IMR-90 (cell line): ENCODE data around the gene CALD1. TPM values are rescaled to one million over a fixed set of nuclear protein-coding genes. Genes with fewer than 3 reads are reported as not detected.

Experiments used
- ATAC-seq: fragments of 200-7000 bp; cut with Tn5 transposase; 2 replicates; pipeline ENCODE4 v1.9.1; 2020; ENCODE audit warnings: low read depth, mild to moderate bottlenecking, moderate library complexity
- BruUV-seq: library from RNA; stranded (reverse); fragments of 400-500 nt; replicated peaks from 2 replicates; lab custom pipeline; 2021; lab: Mats Ljungman, UMichigan
- CTCF ChIA-PET: fragments of 300-600 bp; formaldehyde crosslinking; extraction: SDS; loops from one replicate; lab custom pipeline; 2021; ENCODE audit warnings: antibody characterized with exemption; lab: Yijun Ruan, JAX
- POLR2A ChIA-PET: fragments of 300-600 bp; sonication (Branson Sonifier 250); formaldehyde crosslinking; loops from one replicate; lab custom pipeline; 2022; ENCODE audit warnings: antibody characterized with exemption; ENCODE audit not compliant: unreplicated experiment; lab: Charles Lee
- DNase-seq: peaks from one replicate; pipeline ENCODE4 v3.0.0; 2013
- H2AFZ ChIP-seq: replicated peaks from 2 replicates; pipeline ENCODE3; 2013; ENCODE audit warnings: low read length, mild to moderate bottlenecking; ENCODE audit not compliant: poor library complexity
- H2AK5ac ChIP-seq: 2 replicates; pipeline ENCODE4 v1.6.1; 2013; ENCODE audit warnings: low read depth, low read length, inconsistent platforms
- H2AK9ac ChIP-seq: replicated peaks from 2 replicates; pipeline ENCODE3; 2013; ENCODE audit warnings: mild to moderate bottlenecking, low read depth, low read length, moderate library complexity; ENCODE audit not compliant: poor library complexity
- H2BK120ac ChIP-seq: 2 replicates; pipeline ENCODE4 v1.6.1; 2013; ENCODE audit warnings: low read depth, low read length, inconsistent platforms
- H2BK15ac ChIP-seq: 3 replicates; pipeline ENCODE4 v1.6.1; 2013; ENCODE audit warnings: low read depth, low read length, inconsistent platforms
- H2BK20ac ChIP-seq: 2 replicates; pipeline ENCODE4 v1.6.1; 2013; ENCODE audit warnings: low read depth, mild to moderate bottlenecking, inconsistent platforms, low read length, moderate library complexity
- H2BK5ac ChIP-seq: 2 replicates; pipeline ENCODE4 v1.6.1; 2013; ENCODE audit warnings: mild to moderate bottlenecking, low read depth, low read length, inconsistent platforms; ENCODE audit not compliant: poor library complexity, severe bottlenecking
- H3K14ac ChIP-seq: replicated peaks from 2 replicates; pipeline ENCODE4 v1.6.1; 2013; ENCODE audit warnings: low read depth, low read length, inconsistent platforms
- H3K18ac ChIP-seq: 2 replicates; pipeline ENCODE4 v1.6.1; 2013; ENCODE audit warnings: low read depth, low read length, control low read depth
- H3K23ac ChIP-seq: 2 replicates; pipeline ENCODE4 v1.6.1; 2013; ENCODE audit warnings: low read depth, low read length, inconsistent platforms
- H3K27ac ChIP-seq: 2 replicates; pipeline ENCODE4 v1.5.1; 2013; ENCODE audit warnings: mild to moderate bottlenecking, control low read depth, low read length; ENCODE audit not compliant: insufficient read depth
- H3K27me3 ChIP-seq: 2 replicates; pipeline ENCODE4 v1.6.1; 2013; ENCODE audit warnings: low read length; ENCODE audit not compliant: control insufficient read depth, insufficient read depth
- H3K36me3 ChIP-seq: 2 replicates; pipeline ENCODE4 v1.6.1; 2013; ENCODE audit warnings: low read length, mixed read lengths; ENCODE audit not compliant: control insufficient read depth, insufficient read depth
- H3K4ac ChIP-seq: 2 replicates; pipeline ENCODE4 v1.6.1; 2013; ENCODE audit warnings: low read depth, low read length, inconsistent platforms
- H3K4me1 ChIP-seq: 2 replicates; pipeline ENCODE4 v1.6.1; 2013; ENCODE audit warnings: low read length, mixed read lengths; ENCODE audit not compliant: control insufficient read depth, insufficient read depth
- H3K4me2 ChIP-seq: 2 replicates; pipeline ENCODE4 v1.6.1; 2013; ENCODE audit warnings: low read depth, mild to moderate bottlenecking, control low read depth, low read length, moderate library complexity
- H3K4me3 ChIP-seq: 2 replicates; pipeline ENCODE4 v1.5.1; 2013; ENCODE audit warnings: low read depth, mild to moderate bottlenecking, control low read depth, low read length, moderate library complexity; ENCODE audit not compliant: insufficient read depth
- H3K56ac ChIP-seq: 2 replicates; pipeline ENCODE4 v1.6.1; 2013; ENCODE audit warnings: low read length, inconsistent platforms; ENCODE audit not compliant: insufficient read depth; ENCODE audit errors: extremely low read depth
- H3K79me1 ChIP-seq, 2 experiments: 2 replicates each; pipeline ENCODE4 v1.6.1; 2013; ENCODE audit warnings: low read length in 2 of 2, inconsistent platforms in 1 of 2, low read depth in 1 of 2
- H3K9ac ChIP-seq: 2 replicates; pipeline ENCODE4 v1.6.1; 2013; ENCODE audit warnings: low read depth, low read length, control low read depth
- H3K9me1 ChIP-seq: 2 replicates; pipeline ENCODE4 v1.6.1; 2013; ENCODE audit warnings: low read length, inconsistent platforms; ENCODE audit not compliant: insufficient read depth
- H3K9me3 ChIP-seq: 2 replicates; pipeline ENCODE4 v1.6.1; 2013; ENCODE audit warnings: low read length; ENCODE audit not compliant: control insufficient read depth, insufficient read depth
- H4K20me1 ChIP-seq: 2 replicates; pipeline ENCODE4 v1.6.1; 2013; ENCODE audit warnings: low read length, inconsistent platforms; ENCODE audit not compliant: insufficient read depth
- H4K5ac ChIP-seq: 2 replicates; pipeline ENCODE4 v1.6.1; 2013; ENCODE audit warnings: mild to moderate bottlenecking, low read depth, low read length, control low read depth
- H4K8ac ChIP-seq, 2 experiments: 2 replicates each; pipeline ENCODE4 v1.6.1; 2013; ENCODE audit warnings: low read depth in 2 of 2, low read length in 2 of 2, control low read depth in 1 of 2, inconsistent platforms in 1 of 2
- H4K91ac ChIP-seq: 2 replicates; pipeline ENCODE4 v1.6.1; 2013; ENCODE audit warnings: low read depth, low read length, inconsistent platforms; ENCODE audit not compliant: insufficient read depth
- BHLHE40 ChIP-seq: fragments of 150-350 bp; IDR thresholded peaks from 2 replicates; pipeline ENCODE4 v1.6.1; 2016; ENCODE audit warnings: mild to moderate bottlenecking, low read depth, low read length
- CEBPB ChIP-seq: IDR thresholded peaks from 2 replicates; pipeline ENCODE4 v1.6.1; 2012; ENCODE audit warnings: low read depth, low read length, improper control_type of control experiment
- CHD1 ChIP-seq: IDR thresholded peaks from 2 replicates; pipeline ENCODE4 v1.6.1; 2012; ENCODE audit warnings: low read depth, low read length, improper control_type of control experiment
- ELK1 ChIP-seq: fragments of 150-350 bp; IDR thresholded peaks from 2 replicates; pipeline ENCODE4 v1.6.1; 2016; ENCODE audit warnings: low read depth, mild to moderate bottlenecking, low read length, moderate library complexity, borderline replicate concordance
- FOS ChIP-seq: fragments of 150-350 bp; IDR thresholded peaks from 2 replicates; pipeline ENCODE4 v1.6.1; 2016; ENCODE audit warnings: low read depth, low read length
- MAFK ChIP-seq: IDR thresholded peaks from 2 replicates; pipeline ENCODE4 v1.6.1; 2012; ENCODE audit warnings: low read depth, low read length, improper control_type of control experiment
- MAZ ChIP-seq: IDR thresholded peaks from 2 replicates; pipeline ENCODE4 v1.6.1; 2012; ENCODE audit warnings: low read depth, mild to moderate bottlenecking, low read length, improper control_type of control experiment, moderate library complexity, borderline replicate concordance
- MXI1 ChIP-seq: IDR thresholded peaks from 2 replicates; pipeline ENCODE4 v1.6.1; 2012; ENCODE audit warnings: low read depth, mild to moderate bottlenecking, low read length, moderate library complexity, borderline replicate concordance
- NFE2L2 ChIP-seq: fragments of 150-350 bp; IDR thresholded peaks from 2 replicates; pipeline ENCODE4 v1.6.1; 2016; ENCODE audit warnings: low read depth, mild to moderate bottlenecking, low read length
- POLR2A ChIP-seq: IDR thresholded peaks from 2 replicates; pipeline ENCODE4 v1.6.1; 2012; ENCODE audit warnings: mild to moderate bottlenecking, low read depth, low read length
- RAD21 ChIP-seq: IDR thresholded peaks from 2 replicates; pipeline ENCODE4 v1.6.1; 2012; ENCODE audit warnings: low read length, improper control_type of control experiment
- RCOR1 ChIP-seq: IDR thresholded peaks from 2 replicates; pipeline ENCODE4 v1.6.1; 2012; ENCODE audit warnings: mild to moderate bottlenecking, low read length, improper control_type of control experiment; ENCODE audit not compliant: insufficient replicate concordance
- RFX5 ChIP-seq: IDR thresholded peaks from 2 replicates; pipeline ENCODE4 v1.8.0; 2012; ENCODE audit warnings: low read depth, mild to moderate bottlenecking, low read length, moderate library complexity
- SMC3 ChIP-seq: fragments of 150-350 bp; IDR thresholded peaks from 2 replicates; pipeline ENCODE4 v1.6.1; 2016; ENCODE audit warnings: low read depth, mild to moderate bottlenecking, antibody characterized with exemption, low read length, moderate library complexity
- USF2 ChIP-seq: fragments of 150-350 bp; IDR thresholded peaks from 2 replicates; pipeline ENCODE4 v1.6.1; 2017; ENCODE audit warnings: mild to moderate bottlenecking, antibody characterized with exemption, low read length, low read depth
- WGBS, 2 experiments: methylation state at CpG; one replicate each; pipeline versions ENCODE4 v1.1.5 to v1.1.7; 2013; ENCODE audit warnings: missing lambda C conversion rate in 2 of 2; ENCODE audit not compliant: insufficient read length in 1 of 2; ENCODE audit errors: extremely low coverage in 2 of 2; 5-methylcytosine and 5-hydroxymethylcytosine counted together
- dilution Hi-C: fragments of 300-500 bp; cut with HindIII; formaldehyde crosslinking; loops from one replicate; pipeline ENCODE4 v1.14.3; 2018; ENCODE audit warnings: low sequenced_read_pairs; ENCODE audit not compliant: unreplicated experiment
- in situ Hi-C: fragments of 300-500 bp; cut with MboI; formaldehyde crosslinking; loops from 3 replicates; pipeline ENCODE4 v1.14.3; 2019; ENCODE audit warnings: low sequenced_read_pairs, inconsistent platforms, mixed read lengths
- intact Hi-C: fragments of 100-400 bp; cut with micrococcal nuclease; formaldehyde crosslinking; loops from 2 replicates; pipeline ENCODE4 v1.10.0; 2022
- polyA plus RNA-seq, 3 experiments: library from polyadenylated mRNA; depleted of rRNA; stranded (reverse); fragments of >200 nt; gene quantifications; 2 replicates each; pipeline ENCODE4 v1.2.3, GENCODE V29; 2012; ENCODE audit warnings: low replicate concordance in 1 of 3
- total RNA-seq: library from RNA; depleted of rRNA; stranded (reverse); fragments of >200 nt; gene quantifications from 2 replicates; pipeline ENCODE4 v1.2.3, GENCODE V29; 2012
- TF ChIP-seq, protein P1 (sequence below): conservative IDR thresholded peaks from 2 replicates; pipeline ENCODE4 v1.5.1; 2012; ENCODE audit warnings: mild to moderate bottlenecking, low read depth, low read length, improper control_type of control experiment

Gene CALD1
- total and polyA plus RNA-seq, 2 of the 4 experiments (the other 2 are of a cell fraction), result 375 to 487 TPM

DNA sequence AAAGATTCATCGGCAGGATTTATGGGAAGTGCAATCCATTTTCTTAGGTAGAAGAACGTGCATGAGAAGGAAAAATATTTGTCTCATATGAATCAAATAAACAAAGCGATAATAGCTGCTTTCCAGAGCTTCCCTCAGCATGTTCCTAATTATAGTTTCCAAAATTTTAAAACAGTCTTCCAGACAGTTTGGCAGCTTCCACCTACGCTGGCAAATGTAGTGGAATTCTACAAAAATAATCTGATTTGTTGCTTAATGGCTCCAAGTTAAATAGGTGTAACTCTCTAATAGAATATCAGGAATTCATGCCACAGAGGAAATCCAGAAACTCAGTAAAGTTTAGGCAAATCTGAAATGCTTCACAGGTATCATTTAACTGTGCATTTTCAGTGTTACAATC is 183.6 kb downstream of the CALD1 start:
- CTCF ChIA-PET, result interaction anchor here (1.6 kb wide), 1 partner anchor 273 kb away, joined by 4 read pairs; no protein-coding TSS in a partner anchor
- H3K18ac ChIP-seq, result no peak overlapping the region
- peaks cover 3% of the 10 kb centered on the region for H3K9me1 ChIP-seq
- in situ Hi-C loops (no loop called here), dilution Hi-C loops (no loop called here), intact Hi-C loops (loop anchor here (2.0 kb wide), 1 partner anchor 208 kb away; the partner anchor contains the start of gene CYREN)
- no peak overlapping the region for H3K9ac ChIP-seq
- H4K20me1 ChIP-seq, result no peaks in the 10 kb centered on the region; the same call in 1 of the 2 replicates
- H3K79me1 ChIP-seq, result peaks cover 0 to 22% of the 10 kb centered on the region in 2 experiments; a peak in 3 of 4 replicates
- no peak for ATAC-seq
- no peaks in the 10 kb centered on the region for H3K9me3 ChIP-seq
- no peak overlapping the region for H3K23ac ChIP-seq
- no peak overlapping the region for H4K8ac ChIP-seq
- no peak overlapping the region for H2BK20ac ChIP-seq
- H2BK5ac ChIP-seq, result no peak overlapping the region
- H3K27ac ChIP-seq, result no peak overlapping the region
- H4K5ac ChIP-seq, result no peak overlapping the region
- H3K36me3 ChIP-seq, result peaks cover 58% of the 10 kb centered on the region
- no peak for TF ChIP-seq MXI1
- TF ChIP-seq, protein P1, sequence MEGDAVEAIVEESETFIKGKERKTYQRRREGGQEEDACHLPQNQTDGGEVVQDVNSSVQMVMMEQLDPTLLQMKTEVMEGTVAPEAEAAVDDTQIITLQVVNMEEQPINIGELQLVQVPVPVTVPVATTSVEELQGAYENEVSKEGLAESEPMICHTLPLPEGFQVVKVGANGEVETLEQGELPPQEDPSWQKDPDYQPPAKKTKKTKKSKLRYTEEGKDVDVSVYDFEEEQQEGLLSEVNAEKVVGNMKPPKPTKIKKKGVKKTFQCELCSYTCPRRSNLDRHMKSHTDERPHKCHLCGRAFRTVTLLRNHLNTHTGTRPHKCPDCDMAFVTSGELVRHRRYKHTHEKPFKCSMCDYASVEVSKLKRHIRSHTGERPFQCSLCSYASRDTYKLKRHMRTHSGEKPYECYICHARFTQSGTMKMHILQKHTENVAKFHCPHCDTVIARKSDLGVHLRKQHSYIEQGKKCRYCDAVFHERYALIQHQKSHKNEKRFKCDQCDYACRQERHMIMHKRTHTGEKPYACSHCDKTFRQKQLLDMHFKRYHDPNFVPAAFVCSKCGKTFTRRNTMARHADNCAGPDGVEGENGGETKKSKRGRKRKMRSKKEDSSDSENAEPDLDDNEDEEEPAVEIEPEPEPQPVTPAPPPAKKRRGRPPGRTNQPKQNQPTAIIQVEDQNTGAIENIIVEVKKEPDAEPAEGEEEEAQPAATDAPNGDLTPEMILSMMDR, result no peak
- TF ChIP-seq BHLHE40, result no peak
- no peak for TF ChIP-seq MAFK
- TF ChIP-seq POLR2A, result no peak
- no peak for TF ChIP-seq CEBPB
- no peak for TF ChIP-seq CHD1
- TF ChIP-seq FOS, result no peak
- TF ChIP-seq RFX5, result no peak
- TF ChIP-seq RAD21, result no peak
- no peak for TF ChIP-seq MAZ
- TF ChIP-seq NFE2L2, result no peak
- TF ChIP-seq SMC3, result no peak
- TF ChIP-seq RCOR1, result no peak
- no peak for TF ChIP-seq ELK1
- TF ChIP-seq USF2, result no peak
- no peaks in the 10 kb centered on the region for H3K4me1 ChIP-seq
- H2BK120ac ChIP-seq, result no peak overlapping the region
- no peak overlapping the region for H4K91ac ChIP-seq
- no peak overlapping the region for H3K4me3 ChIP-seq
- H3K4ac ChIP-seq, result no peak overlapping the region
- no peak overlapping the region for H2AK5ac ChIP-seq
- no peak overlapping the region for H2AK9ac ChIP-seq
- DNase-seq, result no peak
- no CpG with 5 or more reads among the region's 4 CpGs for WGBS, 2 experiments
- H2BK15ac ChIP-seq, result no peak overlapping the region
- BruUV-seq, result no TSS peak
- H3K56ac ChIP-seq, result no peak overlapping the region
- H3K27me3 ChIP-seq, result no peaks in the 10 kb centered on the region
- H3K4me2 ChIP-seq, result no peak overlapping the region
- POLR2A ChIA-PET, result no interaction called here
- no peak overlapping the region for H3K14ac ChIP-seq
- H2AFZ ChIP-seq, result no peak overlapping the region
